ENCODE results near the gene MSH6.
A peak's percentile ranks its signal among the peaks of the same experiment; 100 is the strongest.

MSH6 gene

GRCh38 chr2:47783486-47784351, 774 bp downstream of the MSH6 start:
- peak; percentile 47 for DNase-seq (ENCODE audit: low read depth)

- no peak for DNase-seq (ENCODE audit: low read depth)
Measured at GRCh38 chr2:47784352-47784851, 1.5 kb downstream of the MSH6 start.

- DNase-seq (ENCODE audit: low read depth): no peak
Measured at GRCh38 chr2:47785986-47786385, 3.0 kb downstream of the MSH6 start.

- DNase-seq (ENCODE audit: low read depth): no peak
Measured at GRCh38 chr2:47796090-47796697, 13.2 kb downstream of the MSH6 start.

- no peak for DNase-seq (ENCODE audit: low read depth)
Measured at GRCh38 chr2:47798631-47799030, 15.7 kb downstream of the MSH6 start.

GRCh38 chr2:47799031-47799609, 16.2 kb downstream of the MSH6 start:
- DNase-seq (ENCODE audit: low read depth): no peak

GRCh38 chr2:47801118-47801517, 18.2 kb downstream of the MSH6 start:
- no peak for DNase-seq (ENCODE audit: low read depth)

GRCh38 chr2:47803363-47803762, 20.4 kb downstream of the MSH6 start:
- no peak for DNase-seq (ENCODE audit: low read depth)

GRCh38 chr2:47803770-47804169, 20.8 kb downstream of the MSH6 start:
- no peak for DNase-seq (ENCODE audit: low read depth)

- DNase-seq (ENCODE audit: low read depth): no peak
Measured at GRCh38 chr2:47805850-47806249, 22.9 kb downstream of the MSH6 start.

GRCh38 chr2:47808614-47809013, 25.7 kb downstream of the MSH6 start:
- DNase-seq (ENCODE audit: low read depth): no peak

GRCh38 chr2:47809903-47810302, 27.0 kb downstream of the MSH6 start:
- DNase-seq (ENCODE audit: low read depth): no peak

- DNase-seq (ENCODE audit: low read depth): no peak
Measured at GRCh38 chr2:47810850-47811249, 27.9 kb downstream of the MSH6 start.

GRCh38 chr2:47811668-47812067, 28.7 kb downstream of the MSH6 start:
- DNase-seq (ENCODE audit: low read depth): no peak

- DNase-seq (ENCODE audit: low read depth): no peak
Measured at GRCh38 chr2:47815764-47816163, 32.8 kb downstream of the MSH6 start.

- no peak for DNase-seq (ENCODE audit: low read depth)
Measured at GRCh38 chr2:47818777-47819176, 35.8 kb downstream of the MSH6 start.

- no peak for DNase-seq (ENCODE audit: low read depth)
Measured at GRCh38 chr2:47819834-47820233, 36.9 kb downstream of the MSH6 start.

- no peak for DNase-seq (ENCODE audit: low read depth)
Measured at GRCh38 chr2:47822518-47822917, 39.6 kb downstream of the MSH6 start.

GRCh38 chr2:47833516-47833968, 50.6 kb downstream of the MSH6 start:
- no peak for DNase-seq (ENCODE audit: low read depth)

- DNase-seq (ENCODE audit: low read depth): no peak
Measured at GRCh38 chr2:47838249-47838648, 55.3 kb downstream of the MSH6 start.

GRCh38 chr2:47838686-47839085, 55.7 kb downstream of the MSH6 start:
- no peak for DNase-seq (ENCODE audit: low read depth)

- no peak for DNase-seq (ENCODE audit: low read depth)
Measured at GRCh38 chr2:47842846-47843245, 59.9 kb downstream of the MSH6 start.

- DNase-seq (ENCODE audit: low read depth): no peak
Measured at GRCh38 chr2:47843407-47843806, 60.5 kb downstream of the MSH6 start.
